HepG2 (cell line): Measurements from ENCODE around the gene MRNIP. TPM values are rescaled to one million over a fixed set of nuclear protein-coding genes. Genes with fewer than 3 reads are reported as not detected.
A peak's percentile ranks its signal among the peaks of the same experiment; 100 is the strongest.

ENCODE experiments used
- CREB1 ChIP-seq, 2 experiments: fragments of 450-650 bp in 1 of 2; IDR thresholded peaks; 2 replicates each; pipeline ENCODE4 v1.6.1; 2016 to 2017; ENCODE audit warnings: control low read depth in 1 of 2, mild to moderate bottlenecking in 1 of 2, missing compliant biosample characterization in 1 of 2, missing genetic modification characterization in 1 of 2
- DMAP1 ChIP-seq: IDR thresholded peaks from 2 replicates; pipeline ENCODE4 v1.6.1; 2016
- EZH2 ChIP-seq: conservative IDR thresholded peaks from 2 replicates; pipeline ENCODE4 v1.6.1; 2012; ENCODE audit warnings: mild to moderate bottlenecking, low read depth, low read length, moderate library complexity
- HHEX ChIP-seq: IDR thresholded peaks from 2 replicates; pipeline ENCODE4 v1.6.1; 2016; ENCODE audit warnings: control low read depth
- HNF1A ChIP-seq, 2 experiments: sonication (generic) in 1 of 2; formaldehyde crosslinking in 1 of 2; IDR thresholded peaks; 2 replicates each; pipeline versions ENCODE4 v1.4.0 to v1.6.1; 2016 to 2020; ENCODE audit warnings: borderline replicate concordance in 1 of 2, low read depth in 1 of 2, mild to moderate bottlenecking in 1 of 2, missing genetic modification reagents in 1 of 2
- JARID2 ChIP-seq: sonication (generic); formaldehyde crosslinking; IDR thresholded peaks from 2 replicates; pipeline ENCODE4 v1.8.1; 2023; ENCODE audit warnings: missing genetic modification reagents, inconsistent platforms; ENCODE audit not compliant: insufficient replicate concordance
- KLF9 ChIP-seq: IDR thresholded peaks from 2 replicates; pipeline ENCODE4 v1.6.1; 2016; ENCODE audit warnings: low read depth
- MIER2 ChIP-seq: IDR thresholded peaks from 2 replicates; pipeline ENCODE4 v1.6.1; 2016; ENCODE audit warnings: missing biosample characterization, missing genetic modification reagents
- NR2F6 ChIP-seq, 2 experiments: IDR thresholded peaks; 2 replicates each; pipeline ENCODE4 v1.6.1; 2016; ENCODE audit warnings: antibody characterized with exemption in 1 of 2, mild to moderate bottlenecking in 1 of 2
- PCBP1 ChIP-seq: fragments of 200-400 bp; formaldehyde crosslinking; IDR thresholded peaks from 2 replicates; pipeline ENCODE4 v1.6.1; 2017; ENCODE audit warnings: mild to moderate bottlenecking, low read depth, low read length, borderline replicate concordance
- RAD21 ChIP-seq: fragments of 450-650 bp; formaldehyde crosslinking; IDR thresholded peaks from 2 replicates; pipeline ENCODE4 v1.5.0; 2020; ENCODE audit warnings: mild to moderate bottlenecking
- SCMH1 ChIP-seq: sonication (generic); formaldehyde crosslinking; IDR thresholded peaks from 2 replicates; pipeline ENCODE4 v1.9.0; 2021; ENCODE audit warnings: missing genetic modification reagents, mild to moderate bottlenecking, borderline replicate concordance
- SP5 ChIP-seq: IDR thresholded peaks from 2 replicates; pipeline ENCODE4 v1.6.1; 2016; ENCODE audit warnings: low read depth, borderline replicate concordance
- SRF ChIP-seq: IDR thresholded peaks from 2 replicates; pipeline ENCODE4 v1.6.1; 2011; ENCODE audit warnings: mild to moderate bottlenecking, low read depth, low read length, moderate library complexity
- YEATS2 ChIP-seq: sonication (generic); formaldehyde crosslinking; IDR thresholded peaks from 2 replicates; pipeline ENCODE4 v1.4.0; 2020; ENCODE audit warnings: missing genetic modification reagents, borderline replicate concordance
- ZBTB1 ChIP-seq: sonication (generic); formaldehyde crosslinking; IDR thresholded peaks from 2 replicates; pipeline ENCODE4 v1.4.0; 2020; ENCODE audit warnings: missing genetic modification reagents, borderline replicate concordance
- ZFYVE20 ChIP-seq: sonication (generic); formaldehyde crosslinking; IDR thresholded peaks from 2 replicates; pipeline ENCODE4 v1.8.0; 2023; ENCODE audit warnings: low read depth, mild to moderate bottlenecking, moderate library complexity, missing genetic modification reagents, borderline replicate concordance
- ZNF232 ChIP-seq: sonication (generic); formaldehyde crosslinking; IDR thresholded peaks from 2 replicates; pipeline ENCODE4 v1.4.0; 2020; ENCODE audit warnings: missing genetic modification reagents, borderline replicate concordance
- ZNF619 ChIP-seq: sonication (generic); formaldehyde crosslinking; IDR thresholded peaks from 2 replicates; pipeline ENCODE4 v1.4.0; 2020; ENCODE audit warnings: mild to moderate bottlenecking, missing genetic modification reagents
- ZNF720 ChIP-seq: sonication (generic); formaldehyde crosslinking; IDR thresholded peaks from 2 replicates; pipeline ENCODE4 v1.4.0; 2020; ENCODE audit warnings: missing genetic modification reagents
- ZNF841 ChIP-seq: sonication (generic); formaldehyde crosslinking; IDR thresholded peaks from 2 replicates; pipeline ENCODE4 v1.8.1; 2023; ENCODE audit warnings: missing genetic modification reagents, borderline replicate concordance
- ZNF891 ChIP-seq: sonication (generic); formaldehyde crosslinking; IDR thresholded peaks from 2 replicates; pipeline ENCODE4 v1.5.0; 2020; ENCODE audit warnings: mild to moderate bottlenecking, missing genetic modification reagents
- polyA plus RNA-seq, 8 experiments: library from polyadenylated mRNA; depleted of rRNA in 3 of 8; stranded (reverse) in 7 of 8; unstranded in 1 of 8; fragments of >200 nt; fragmentation: Illumina TruSeq in 4 of 8; extraction: Trizol in 4 of 8; gene quantifications; 2 replicates each; pipeline versions ENCODE4 v1.2.1 to v1.2.3, GENCODE V29; 2011 to 2016; ENCODE audit warnings: low read depth in 4 of 8, missing spikeins in 1 of 8, mixed read lengths in 1 of 8; ENCODE audit not compliant: insufficient read depth in 1 of 8
- total RNA-seq, 5 experiments: library from RNA; depleted of rRNA; stranded (reverse); fragments of >200 nt; fragmentation: Illumina TruSeq; extraction: Trizol; gene quantifications; 2 replicates each; pipeline ENCODE4 v1.2.3, GENCODE V29; 2016; ENCODE audit warnings: low read depth in 1 of 5
- TF ChIP-seq, protein P1 (sequence below): sonication (generic); formaldehyde crosslinking; IDR thresholded peaks from 2 replicates; pipeline ENCODE4 v1.9.0; 2022; ENCODE audit warnings: missing genetic modification reagents, mild to moderate bottlenecking, borderline replicate concordance
- TF ChIP-seq, protein P2 (sequence below): IDR thresholded peaks from 2 replicates; pipeline ENCODE4 v1.6.1; 2016

Gene MRNIP
- total and polyA plus RNA-seq, 2 of the 13 experiments (the other 11 are each of a cell fraction or from before 2014, with no cell fraction given): 15.5 to 34.1 TPM

DNA sequence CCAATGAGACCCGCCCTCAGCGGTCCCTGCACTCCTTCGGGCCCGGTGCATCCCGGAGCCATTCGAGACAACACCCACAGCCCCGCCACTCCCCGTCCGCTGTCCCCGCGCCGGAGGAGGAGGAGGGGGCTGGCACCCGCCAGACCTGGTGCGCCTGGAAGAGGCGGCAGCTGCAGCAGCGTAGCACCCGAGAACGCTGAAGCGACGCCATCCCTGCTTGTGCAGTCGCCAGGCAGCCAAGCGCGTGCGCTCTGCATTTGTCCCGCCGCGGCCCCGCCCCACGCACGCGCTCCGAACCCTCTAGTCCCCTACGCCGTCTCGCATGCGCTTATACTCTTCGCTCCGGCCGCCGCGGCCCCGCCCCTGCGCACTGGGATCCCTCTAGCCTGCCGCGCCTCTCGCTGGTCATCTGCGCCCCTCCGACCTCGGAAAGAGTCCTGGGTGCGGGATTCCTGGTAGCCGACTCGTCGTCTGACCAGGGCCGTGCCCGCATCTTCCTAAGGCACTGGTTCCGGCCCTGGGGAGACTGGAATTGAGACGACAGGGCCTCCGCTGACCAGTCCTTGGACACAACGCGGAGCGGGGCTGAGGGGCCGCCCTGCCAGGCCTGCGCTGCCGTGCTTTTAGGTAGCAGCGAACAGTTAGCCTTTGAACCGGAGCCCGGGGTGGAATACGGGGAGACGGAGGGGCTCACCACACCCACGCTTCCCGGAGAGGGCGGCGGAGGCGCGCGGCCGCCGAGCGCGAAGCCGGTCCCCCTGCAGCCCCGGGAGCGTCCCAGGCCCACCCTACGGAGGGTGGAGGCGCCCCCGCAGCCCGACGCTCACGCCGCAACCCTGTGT, at the start of gene MRNIP (continued):
- no peak for TF ChIP-seq HNF1A (IDR thresholded peaks at IDR 0.05; ENCODE audit: low read depth)
- peak; percentile 48; the same call in 1 of the 2 replicates for TF ChIP-seq HNF1A (CRISPR knock-in tag; IDR thresholded peaks at IDR 0.05; ENCODE audit: borderline replicate concordance)
- TF ChIP-seq ZNF891 (CRISPR knock-in tag): 0 out of 2 replicates have a peak, but pooled peaks have one; percentile 17
- no peak for TF ChIP-seq SCMH1 (CRISPR knock-in tag)
- TF ChIP-seq KLF9 (CRISPR knock-in tag): 0 out of 2 replicates have a peak, but pooled peaks have one; percentile 58
- TF ChIP-seq EZH2: no peak
- TF ChIP-seq RAD21: peak; percentile 17; the same call in 1 of the 2 replicates
- no peak for TF ChIP-seq ZNF720
- peak; percentile 63; the same call in 1 of the 2 replicates for TF ChIP-seq ZNF232
- TF ChIP-seq, protein P1, sequence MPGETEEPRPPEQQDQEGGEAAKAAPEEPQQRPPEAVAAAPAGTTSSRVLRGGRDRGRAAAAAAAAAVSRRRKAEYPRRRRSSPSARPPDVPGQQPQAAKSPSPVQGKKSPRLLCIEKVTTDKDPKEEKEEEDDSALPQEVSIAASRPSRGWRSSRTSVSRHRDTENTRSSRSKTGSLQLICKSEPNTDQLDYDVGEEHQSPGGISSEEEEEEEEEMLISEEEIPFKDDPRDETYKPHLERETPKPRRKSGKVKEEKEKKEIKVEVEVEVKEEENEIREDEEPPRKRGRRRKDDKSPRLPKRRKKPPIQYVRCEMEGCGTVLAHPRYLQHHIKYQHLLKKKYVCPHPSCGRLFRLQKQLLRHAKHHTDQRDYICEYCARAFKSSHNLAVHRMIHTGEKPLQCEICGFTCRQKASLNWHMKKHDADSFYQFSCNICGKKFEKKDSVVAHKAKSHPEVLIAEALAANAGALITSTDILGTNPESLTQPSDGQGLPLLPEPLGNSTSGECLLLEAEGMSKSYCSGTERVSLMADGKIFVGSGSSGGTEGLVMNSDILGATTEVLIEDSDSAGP: peak; percentile 94
- no peak for TF ChIP-seq JARID2 (CRISPR knock-in tag)
- TF ChIP-seq, protein P2, sequence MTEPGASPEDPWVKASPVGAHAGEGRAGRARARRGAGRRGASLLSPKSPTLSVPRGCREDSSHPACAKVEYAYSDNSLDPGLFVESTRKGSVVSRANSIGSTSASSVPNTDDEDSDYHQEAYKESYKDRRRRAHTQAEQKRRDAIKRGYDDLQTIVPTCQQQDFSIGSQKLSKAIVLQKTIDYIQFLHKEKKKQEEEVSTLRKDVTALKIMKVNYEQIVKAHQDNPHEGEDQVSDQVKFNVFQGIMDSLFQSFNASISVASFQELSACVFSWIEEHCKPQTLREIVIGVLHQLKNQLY: no peak; the same call in 1 of the 2 replicates
- peak; percentile 88 for TF ChIP-seq SP5 (CRISPR knock-in tag)
- no peak for TF ChIP-seq ZBTB1
- TF ChIP-seq ZNF619 (CRISPR knock-in tag): peak; percentile 88; the same call in 1 of the 2 replicates
- no peak for TF ChIP-seq SRF
- TF ChIP-seq MIER2 (CRISPR knock-in tag): no peak; the same call in 1 of the 2 replicates
- TF ChIP-seq NR2F6 (IDR thresholded peaks at IDR 0.05): no peak
- TF ChIP-seq NR2F6 (CRISPR knock-in tag; IDR thresholded peaks at IDR 0.05): peak; percentile 72
- TF ChIP-seq HHEX (CRISPR knock-in tag): no peak
- no peak for TF ChIP-seq ZNF841 (CRISPR knock-in tag)
- TF ChIP-seq CREB1 (IDR thresholded peaks at IDR 0.05): no peak
- TF ChIP-seq CREB1 (CRISPR knock-in tag; IDR thresholded peaks at IDR 0.05): no peak; the same call in 1 of the 2 replicates
- peak; percentile 78 for TF ChIP-seq YEATS2 (CRISPR knock-in tag)
- no peak for TF ChIP-seq PCBP1
- no peak for TF ChIP-seq ZFYVE20 (CRISPR knock-in tag)
- TF ChIP-seq DMAP1 (CRISPR knock-in tag): peak; percentile 86
